GM21576 (cell line): Measurements from ENCODE around the gene PNPLA8.
A peak's percentile ranks its signal among the peaks of the same experiment; 100 is the strongest.
"Not testable (repeated sequence)": the region's sequence is repeated elsewhere in the genome, so short reads cannot be mapped to it uniquely, and the experiment has no call there.

Experiments
- ATAC-seq: cut with Tn5 transposase; IDR thresholded peaks from one replicate; pipeline ENCODE4 v1.9.1; 2021; ENCODE audit warnings: mild to moderate bottlenecking, moderate library complexity; ENCODE audit not compliant: unreplicated experiment

Gene PNPLA8

GRCh38 chr7:108529341-108529740, 3.4 kb upstream of the PNPLA8 start:
- ATAC-seq: no peak

- ATAC-seq: no peak
These were observed 2.3 kb upstream of the PNPLA8 start for GRCh38 chr7:108528183-108528712.

DNA sequence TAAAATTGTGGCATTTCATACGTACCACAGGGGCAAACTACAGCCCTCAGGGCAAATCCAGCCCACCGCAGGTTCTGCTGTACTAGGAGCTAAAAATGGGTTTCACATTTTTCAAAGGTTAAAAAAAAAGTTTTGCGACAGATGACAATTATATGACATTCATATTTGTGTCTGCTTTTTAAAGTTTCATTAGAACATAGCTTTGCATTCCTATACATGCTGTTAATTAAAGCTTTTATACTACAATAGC, 758 bp upstream of the PNPLA8 start:
- ATAC-seq: no peak

GRCh38 chr7:108525327-108525984, 479 bp downstream of the PNPLA8 start:
- ATAC-seq: peak; percentile 41

- ATAC-seq: no peak
These were observed 3.2 kb downstream of the PNPLA8 start for GRCh38 chr7:108522780-108523179.

- no peak for ATAC-seq
These were observed 8.0 kb downstream of the PNPLA8 start for GRCh38 chr7:108517951-108518350.

GRCh38 chr7:108515630-108516029, 10.3 kb downstream of the PNPLA8 start:
- ATAC-seq: no peak

DNA sequence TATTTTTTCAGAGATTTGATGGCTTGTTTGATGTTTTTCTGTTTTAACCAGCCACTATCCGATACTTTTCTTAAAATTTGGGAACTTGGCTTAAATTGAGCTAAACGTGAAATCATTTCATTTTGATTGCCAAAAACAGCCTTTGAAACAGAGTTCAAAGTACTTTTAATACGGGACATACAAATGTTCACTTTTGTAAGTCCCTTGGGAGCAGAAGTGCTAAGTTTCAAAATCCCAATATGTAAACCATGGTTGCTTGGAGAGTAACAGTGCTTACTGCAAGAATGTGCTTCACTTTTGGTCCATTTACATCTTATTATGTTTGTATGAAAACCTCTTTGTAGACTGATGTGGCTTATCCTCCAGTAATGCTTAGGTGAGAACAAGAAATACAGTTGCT, 10.9 kb downstream of the PNPLA8 start:
- no peak for ATAC-seq

DNA sequence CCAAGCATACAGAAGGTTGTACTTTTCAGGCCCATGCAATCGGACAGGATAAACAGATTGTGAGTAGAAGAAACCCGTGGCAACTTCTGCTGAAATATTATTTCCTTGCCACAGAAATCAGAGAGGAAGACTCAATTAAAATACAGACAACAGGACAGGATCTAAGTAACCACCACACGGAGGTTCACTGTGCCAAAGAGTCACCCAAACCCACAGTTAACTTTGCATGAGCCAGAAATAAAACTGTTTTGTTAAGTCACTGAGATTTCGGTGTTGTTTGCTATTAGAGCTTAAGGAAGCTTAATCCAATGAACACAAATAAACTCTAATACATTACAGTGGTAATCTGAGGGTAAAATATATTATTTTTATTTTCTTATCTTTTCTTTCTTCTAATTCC, 14.0 kb downstream of the PNPLA8 start:
- no peak for ATAC-seq

DNA sequence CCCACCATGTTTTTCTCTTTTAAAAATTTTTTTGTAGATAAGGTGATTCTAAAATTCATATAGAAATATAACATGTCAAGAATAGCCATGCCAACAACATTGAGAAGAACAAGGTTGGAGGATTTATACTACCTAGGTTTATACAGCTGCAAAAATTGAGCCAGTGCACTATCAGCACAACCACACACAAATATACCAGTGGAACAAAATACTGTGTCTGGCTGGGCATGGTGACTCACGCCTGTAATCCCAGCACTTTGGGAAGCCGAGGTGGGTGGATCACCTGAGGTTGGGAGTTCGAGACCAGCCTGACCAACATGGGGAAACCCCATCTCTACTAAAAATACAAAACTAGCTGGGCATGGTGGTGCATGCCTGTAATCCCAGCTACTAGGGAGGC, 21.4 kb downstream of the PNPLA8 start:
- not testable (repeated sequence) for ATAC-seq

GRCh38 chr7:108503112-108504026, 22.6 kb downstream of the PNPLA8 start:
- ATAC-seq: peak; percentile 90

GRCh38 chr7:108499566-108499965, 26.4 kb downstream of the PNPLA8 start:
- no peak for ATAC-seq

DNA sequence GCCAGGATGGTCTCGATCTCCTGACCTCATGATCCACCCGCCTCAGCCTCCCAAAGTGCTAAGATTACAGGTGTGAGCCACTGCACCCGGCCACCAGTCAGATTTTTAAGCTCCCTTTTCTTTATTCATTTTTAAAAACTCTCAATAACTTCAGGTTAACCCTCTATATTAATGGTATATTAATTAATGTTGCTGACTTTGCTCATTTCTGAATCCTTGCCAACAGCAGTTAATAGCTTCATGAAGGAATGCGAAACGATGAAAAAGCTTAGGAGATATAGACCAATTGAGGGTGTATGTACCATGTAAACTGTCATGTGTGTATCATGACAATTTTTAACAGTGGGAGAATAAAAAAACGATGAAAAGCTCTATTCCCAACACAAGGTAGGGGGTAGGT, 27.5 kb downstream of the PNPLA8 start:
- no peak for ATAC-seq

DNA sequence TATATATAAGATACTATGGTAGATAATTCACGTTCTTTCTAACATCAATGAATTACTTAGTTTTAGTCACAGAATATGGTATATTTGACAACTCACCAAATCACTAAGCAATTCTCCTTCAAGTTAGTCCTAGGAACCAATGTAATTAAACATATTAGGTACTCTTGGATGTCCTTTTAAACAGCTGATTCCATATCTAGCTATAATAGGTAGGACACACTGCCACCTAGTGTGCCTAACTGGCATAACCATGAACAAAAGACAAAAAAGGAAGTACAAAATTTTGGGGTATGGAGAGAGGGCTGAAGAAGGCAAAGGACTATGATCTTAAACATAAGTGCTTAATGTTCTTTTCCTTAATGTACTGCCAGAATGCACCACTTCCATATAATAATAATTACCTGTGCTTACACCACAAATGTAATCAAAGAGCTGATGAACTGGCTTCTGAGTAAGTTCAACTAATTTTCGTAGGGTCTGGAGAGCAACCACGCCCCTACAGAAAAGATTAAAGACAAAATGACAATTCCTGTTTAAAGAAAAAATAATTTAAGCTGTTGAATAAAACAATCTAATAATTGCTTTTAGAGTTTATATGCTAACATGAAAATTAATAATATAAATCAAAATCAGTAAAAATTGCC, 28.7 kb downstream of the PNPLA8 start:
- peak; percentile 78 for ATAC-seq

DNA sequence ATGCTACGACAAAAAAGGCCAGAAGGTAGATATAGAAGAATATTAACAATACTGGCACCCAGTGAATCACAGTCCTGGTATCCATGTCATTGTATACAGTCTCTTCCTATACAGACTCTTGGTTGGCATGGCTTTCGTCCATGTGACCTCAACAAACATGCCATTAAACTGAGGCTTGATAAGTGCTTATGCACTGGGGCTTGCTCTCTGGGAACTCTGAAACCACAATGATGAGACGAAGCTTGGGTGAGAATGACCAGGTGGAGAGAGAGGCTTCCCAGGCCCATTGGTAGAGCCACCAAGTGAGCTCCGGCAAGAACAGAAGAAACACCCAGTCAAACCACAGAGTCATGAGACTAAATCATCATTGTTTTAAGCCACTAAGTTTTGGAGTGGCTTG, 33.2 kb downstream of the PNPLA8 start:
- ATAC-seq: no peak

DNA sequence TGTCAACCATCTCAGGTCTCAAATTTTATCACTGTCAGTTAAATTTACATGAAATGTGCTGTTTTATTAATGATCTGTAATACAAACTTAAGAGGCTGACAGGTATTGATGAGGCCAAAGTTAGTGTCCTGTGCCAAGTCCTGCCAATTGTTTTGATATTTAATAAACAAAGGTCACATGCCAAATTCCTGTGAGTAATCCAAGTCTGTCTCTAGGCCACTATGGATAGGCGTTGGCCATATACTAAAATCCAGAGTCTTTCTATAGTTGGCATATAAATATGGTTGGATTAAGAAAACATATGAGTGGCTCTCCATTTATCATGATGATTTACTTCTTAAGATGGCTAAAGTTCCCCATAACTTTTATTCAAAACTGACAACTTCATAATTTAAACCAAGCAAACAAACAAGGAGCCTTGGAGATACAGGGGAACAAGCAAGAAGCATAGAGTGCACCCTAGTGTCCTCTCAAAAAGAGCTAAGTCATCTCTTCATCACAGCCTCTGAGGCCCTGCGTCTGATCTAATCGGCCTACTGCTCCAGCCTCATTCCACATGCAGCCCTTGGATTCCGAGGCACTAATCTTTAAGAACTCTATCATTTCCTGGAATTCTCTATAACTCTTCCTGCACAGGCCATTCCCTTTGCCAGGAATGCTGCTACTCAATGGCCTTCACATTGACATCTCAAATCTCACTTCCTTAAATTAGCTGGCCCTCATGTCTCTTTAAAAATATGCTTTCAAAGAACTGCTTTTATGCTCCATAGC, 37.0 kb downstream of the PNPLA8 start:
- no peak for ATAC-seq

- no peak for ATAC-seq
These were observed 38.3 kb downstream of the PNPLA8 start for GRCh38 chr7:108487646-108488045.

GRCh38 chr7:108486291-108486966, 39.5 kb downstream of the PNPLA8 start:
- ATAC-seq: no peak

DNA sequence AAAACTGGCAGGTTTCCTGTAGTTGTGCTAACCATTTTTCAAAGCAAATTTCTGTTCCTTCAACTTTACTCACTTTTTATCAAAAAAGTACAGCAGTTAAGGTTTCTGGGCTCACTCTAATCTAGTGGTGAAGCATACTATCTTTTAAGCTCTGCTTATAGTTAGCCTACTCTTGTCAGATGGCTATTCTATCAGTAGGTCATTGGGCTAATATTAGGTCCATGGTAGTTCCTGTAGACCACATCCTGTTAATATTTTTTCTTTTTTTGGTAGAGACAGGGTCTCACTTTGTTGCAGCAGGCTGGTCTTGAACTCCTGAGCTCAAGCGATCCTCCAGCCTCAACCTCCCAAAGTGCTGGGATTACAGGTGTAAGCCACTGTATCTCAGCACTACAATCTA, 41.8 kb downstream of the PNPLA8 start:
- no peak for ATAC-seq

DNA sequence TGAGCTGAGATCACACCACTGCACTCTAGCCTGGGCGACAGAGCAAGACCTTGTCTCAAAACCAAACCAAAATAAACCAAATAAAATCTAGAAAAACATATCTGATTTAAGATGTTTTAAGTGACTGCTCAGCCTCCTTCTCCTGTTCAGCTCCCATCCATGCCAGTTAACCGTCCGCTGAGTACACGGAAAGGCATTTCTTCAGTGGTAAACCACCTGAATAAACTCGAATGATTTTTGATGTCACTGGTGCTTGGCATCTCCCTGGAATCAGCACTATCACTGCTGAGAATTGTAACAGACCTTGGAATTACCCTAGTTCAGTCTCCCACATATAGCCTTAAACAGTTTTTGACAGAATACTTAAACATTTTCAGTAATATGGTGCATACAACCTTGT, 45.6 kb downstream of the PNPLA8 start:
- ATAC-seq: no peak

DNA sequence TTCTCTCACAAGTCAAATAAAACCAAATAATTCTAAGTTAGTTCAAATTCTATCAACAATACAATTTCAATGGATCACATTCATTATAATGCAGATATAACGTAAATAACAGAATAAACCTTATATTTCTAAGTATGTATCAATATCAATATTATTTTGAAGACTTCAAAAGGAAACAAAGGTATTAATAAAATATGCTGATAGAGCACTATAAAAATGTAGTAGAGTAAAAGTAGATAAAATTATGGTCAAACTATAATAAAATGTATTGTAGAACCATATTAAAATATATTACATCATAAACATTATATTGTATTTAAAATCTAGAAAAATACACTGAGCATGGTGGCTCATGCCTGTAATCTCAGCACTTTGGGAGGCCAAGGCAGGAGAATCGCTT, 46.2 kb downstream of the PNPLA8 start:
- ATAC-seq: no peak
